Esophagus (tissue), 2 donors: ENCODE results near the gene WWP2. TPM values are rescaled to one million over a fixed set of nuclear protein-coding genes. Genes with fewer than 3 reads are reported as not detected.

ENCODE experiments used
- H3K27ac ChIP-seq, 2 donors: one replicate each; pipeline ENCODE4 v1.5.1; 2013; ENCODE audit warnings: low read depth in 2 of 2, mild to moderate bottlenecking in 2 of 2, inconsistent platforms in 1 of 2, low read length in 1 of 2, moderate library complexity in 1 of 2
- H3K27me3 ChIP-seq, 2 donors: one replicate each; pipeline ENCODE4 v1.6.1; 2013; ENCODE audit warnings: low read length in 2 of 2, control low read depth in 1 of 2, mild to moderate bottlenecking in 1 of 2; ENCODE audit not compliant: insufficient read depth in 2 of 2, control insufficient read depth in 1 of 2
- H3K36me3 ChIP-seq, 2 donors: one replicate each; pipeline ENCODE4 v1.6.1; 2013; ENCODE audit warnings: low read length in 1 of 2; ENCODE audit not compliant: control insufficient read depth in 2 of 2, insufficient read depth in 2 of 2
- H3K4me1 ChIP-seq, 2 donors: one replicate each; pipeline ENCODE4 v1.6.1; 2013; ENCODE audit warnings: low read length in 1 of 2; ENCODE audit not compliant: control insufficient read depth in 2 of 2, insufficient read depth in 2 of 2
- H3K4me3 ChIP-seq, 2 donors: one replicate each; pipeline ENCODE4 v1.5.1; 2013; ENCODE audit warnings: low read length in 2 of 2, mild to moderate bottlenecking in 2 of 2, low read depth in 1 of 2, moderate library complexity in 1 of 2
- H3K9me3 ChIP-seq, 2 donors: one replicate each; pipeline ENCODE4 v1.6.1; 2013; ENCODE audit warnings: mild to moderate bottlenecking in 2 of 2, low read depth in 1 of 2, low read length in 1 of 2, moderate library complexity in 1 of 2; ENCODE audit not compliant: control insufficient read depth in 2 of 2, insufficient read depth in 1 of 2
- WGBS, 2 donors: extraction: QIAGEN DNeasy Blood & Tissue Kit; methylation state at CpG; one replicate each; pipeline ENCODE4 v1.1.7; 2013; 5-methylcytosine and 5-hydroxymethylcytosine counted together
- polyA plus RNA-seq, 2 donors: library from polyadenylated mRNA; stranded (reverse); fragments of 200-250 nt; gene quantifications; one replicate each; pipeline ENCODE4 v1.2.3, GENCODE V29; 2013
- donor health status: healthy with polysubstance abuse.
- donor health status: Bipolar disorder and iron deficiency.

Gene WWP2
- polyA plus RNA-seq, 2 donors = 17.7 to 18.5 TPM

- no peak overlapping the region for H3K4me3 ChIP-seq
- WGBS, 2 donors = 94 to 95% methylated on average over 7 of the region's 7 CpGs
- no peaks in the 10 kb centered on the region for H3K9me3 ChIP-seq
- H3K36me3 ChIP-seq = peaks cover 2 to 10% of the 10 kb centered on the region in 2 donors
- no peaks in the 10 kb centered on the region for H3K4me1 ChIP-seq
- H3K27ac ChIP-seq = no peak overlapping the region
- no peaks in the 10 kb centered on the region for H3K27me3 ChIP-seq
Observed at GRCh38 chr16:69872888-69873287, 110.8 kb downstream of the WWP2 start.

- peaks cover 2 to 8% of the 10 kb centered on the region in 2 donors for H3K36me3 ChIP-seq
- no peaks in the 10 kb centered on the region for H3K4me1 ChIP-seq
- no peaks in the 10 kb centered on the region for H3K27me3 ChIP-seq
- 80 to 97% methylated on average over 3 of the region's 3 CpGs for WGBS, 2 donors
- no peak overlapping the region for H3K4me3 ChIP-seq
- no peaks in the 10 kb centered on the region for H3K9me3 ChIP-seq
- H3K27ac ChIP-seq = no peak overlapping the region
Observed at GRCh38 chr16:69873783-69874182, 111.7 kb downstream of the WWP2 start.

- Histone ChIP-seq H3K27ac (no peak overlapping the region), H3K27me3 (no peaks in the 10 kb centered on the region), H3K4me1 (no peaks in the 10 kb centered on the region), H3K36me3 (peaks cover 2 to 8% of the 10 kb centered on the region in 2 donors), H3K9me3 (no peaks in the 10 kb centered on the region), H3K4me3 (no peak overlapping the region)
- WGBS, 2 donors = 86 to 88% methylated on average over 8 of the region's 8 CpGs
Observed at GRCh38 chr16:69874271-69874670, 112.1 kb downstream of the WWP2 start.

DNA sequence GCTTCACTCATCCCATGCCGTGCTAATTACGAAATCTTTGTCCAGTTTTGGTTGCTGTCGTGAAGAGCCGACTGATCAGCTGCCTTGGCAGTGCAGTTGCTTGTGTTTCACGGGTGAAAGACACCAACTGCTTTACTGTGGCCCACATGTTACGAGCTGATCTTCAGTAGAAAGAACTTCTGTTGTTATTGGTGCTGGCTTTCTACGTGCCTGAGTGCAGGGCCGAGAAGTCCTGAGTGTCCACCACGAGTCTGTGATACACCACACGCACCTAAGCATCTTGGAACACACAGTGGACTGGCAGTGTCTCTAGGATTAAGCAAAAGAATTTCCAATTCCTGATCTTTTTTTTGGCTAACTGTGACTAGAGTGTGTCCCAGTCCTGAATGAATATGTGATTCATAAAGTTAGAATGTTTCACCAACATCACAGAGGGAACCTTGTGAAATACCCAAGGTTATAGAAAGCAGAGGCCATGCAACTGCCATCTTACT lies 118.6 kb downstream of the WWP2 start:
- Histone ChIP-seq H3K4me3 (no peak overlapping the region), H3K27ac (no peak overlapping the region), H3K4me1 (peaks cover 0 to 2% of the 10 kb centered on the region in 2 donors), H3K27me3 (no peaks in the 10 kb centered on the region), H3K9me3 (no peaks in the 10 kb centered on the region), H3K36me3 (peaks cover 0 to 7% of the 10 kb centered on the region in 2 donors)
- 94 to 96% methylated on average over 10 of the region's 10 CpGs for WGBS, 2 donors

DNA sequence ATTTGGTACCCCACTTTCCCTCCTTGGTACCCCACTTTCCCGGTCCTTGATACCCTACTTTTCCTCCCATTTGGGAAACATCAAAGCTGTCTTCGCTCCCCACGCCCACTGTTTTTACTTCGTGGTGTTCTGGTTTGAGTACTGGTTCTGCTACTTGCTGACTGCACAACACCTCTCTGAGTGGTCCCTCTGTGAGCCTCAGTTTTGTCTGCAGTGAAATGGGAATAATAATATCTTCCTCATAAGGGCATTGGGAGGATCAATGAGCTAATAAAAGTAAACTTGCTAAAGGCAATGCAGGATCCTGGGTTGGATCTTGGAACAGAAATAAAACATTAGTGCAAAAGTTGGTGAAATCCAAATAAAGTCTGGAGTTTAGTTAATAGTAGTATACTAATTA lies 119.0 kb downstream of the WWP2 start:
- Histone ChIP-seq H3K4me3 (no peak overlapping the region), H3K27me3 (no peaks in the 10 kb centered on the region), H3K4me1 (peaks cover 0 to 2% of the 10 kb centered on the region in 2 donors), H3K9me3 (no peaks in the 10 kb centered on the region), H3K27ac (no peak overlapping the region), H3K36me3 (peaks cover 0 to 7% of the 10 kb centered on the region in 2 donors)
- 93 to 95% methylated on average over 4 of the region's 4 CpGs for WGBS, 2 donors

DNA sequence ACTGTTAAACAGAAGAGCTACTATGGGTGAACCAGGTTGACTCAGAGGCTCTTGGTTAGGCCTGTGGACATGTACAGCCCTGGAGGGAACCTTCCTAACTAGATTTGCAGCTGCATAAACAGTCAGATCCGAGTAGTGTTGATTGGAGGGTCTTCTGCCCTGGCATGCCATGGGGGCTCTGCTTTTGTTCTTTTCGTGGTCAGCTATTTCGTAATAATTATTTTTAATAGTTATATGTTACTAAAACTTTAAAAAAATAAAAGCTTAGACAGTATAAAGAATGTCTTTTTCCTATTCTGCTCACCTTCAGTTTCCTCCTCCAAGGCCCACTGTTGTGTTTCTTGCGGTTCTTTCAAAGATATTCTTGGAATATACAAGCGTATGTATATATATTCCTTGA lies 121.6 kb downstream of the WWP2 start:
- peaks cover 0 to 2% of the 10 kb centered on the region in 2 donors for H3K4me1 ChIP-seq
- no peaks in the 10 kb centered on the region for H3K9me3 ChIP-seq
- H3K4me3 ChIP-seq = no peak overlapping the region
- H3K27ac ChIP-seq = no peak overlapping the region
- no peaks in the 10 kb centered on the region for H3K27me3 ChIP-seq
- WGBS, 2 donors = 95 to 96% methylated on average over 5 of the region's 5 CpGs
- H3K36me3 ChIP-seq = peaks cover 0 to 12% of the 10 kb centered on the region in 2 donors

DNA sequence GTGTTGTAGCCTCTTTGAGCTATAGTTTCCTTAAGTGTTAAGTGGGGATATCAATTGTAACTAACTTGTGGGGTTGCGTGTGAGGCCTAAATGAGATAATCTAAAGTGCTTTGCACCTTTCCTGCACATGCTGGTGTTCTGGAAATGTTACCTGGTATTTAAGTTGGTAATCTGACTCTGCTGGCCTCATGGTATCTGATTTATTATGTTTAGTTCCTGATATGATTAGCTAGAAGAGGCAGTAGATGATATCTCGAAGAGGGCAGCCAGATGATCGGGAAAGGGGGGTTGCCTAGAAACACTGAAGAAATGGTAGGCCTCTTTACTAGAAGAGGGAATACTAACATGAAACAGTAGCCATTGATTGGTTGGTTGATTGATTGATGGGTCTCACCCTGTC lies 123.6 kb downstream of the WWP2 start:
- H3K27me3 ChIP-seq = no peaks in the 10 kb centered on the region
- no peak overlapping the region for H3K27ac ChIP-seq
- no peak overlapping the region for H3K4me3 ChIP-seq
- peaks cover 0 to 19% of the 10 kb centered on the region in 2 donors for H3K36me3 ChIP-seq
- WGBS, 2 donors = 94 to 100% methylated on average over 3 of the region's 3 CpGs
- H3K9me3 ChIP-seq = no peaks in the 10 kb centered on the region
- H3K4me1 ChIP-seq = peaks cover 0 to 4% of the 10 kb centered on the region in 2 donors

DNA sequence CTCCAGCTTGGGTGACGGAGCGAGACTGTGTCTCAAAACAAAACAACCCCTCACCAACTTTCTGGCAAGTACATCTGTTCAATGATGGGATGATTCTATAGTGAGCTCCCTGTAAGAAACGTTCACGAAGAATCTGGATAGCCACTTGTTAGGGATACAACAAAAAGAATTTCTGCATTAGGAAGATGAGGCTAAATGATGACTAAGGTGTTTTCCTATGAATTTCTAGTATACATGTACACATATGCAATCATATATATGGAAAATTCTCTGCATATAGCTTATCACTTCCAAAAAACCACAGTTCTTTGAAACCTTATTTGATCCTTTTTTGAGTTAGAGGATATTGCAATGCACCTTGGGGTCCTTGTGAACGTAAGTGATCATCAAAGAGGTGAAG lies 124.6 kb downstream of the WWP2 start:
- Histone ChIP-seq H3K4me3 (no peak overlapping the region), H3K9me3 (no peaks in the 10 kb centered on the region), H3K27me3 (no peaks in the 10 kb centered on the region), H3K4me1 (peaks cover 0 to 4% of the 10 kb centered on the region in 2 donors), H3K27ac (no peak overlapping the region), H3K36me3 (peaks cover 0 to 17% of the 10 kb centered on the region in 2 donors)
- 96 to 98% methylated on average over 5 of the region's 5 CpGs for WGBS, 2 donors

DNA sequence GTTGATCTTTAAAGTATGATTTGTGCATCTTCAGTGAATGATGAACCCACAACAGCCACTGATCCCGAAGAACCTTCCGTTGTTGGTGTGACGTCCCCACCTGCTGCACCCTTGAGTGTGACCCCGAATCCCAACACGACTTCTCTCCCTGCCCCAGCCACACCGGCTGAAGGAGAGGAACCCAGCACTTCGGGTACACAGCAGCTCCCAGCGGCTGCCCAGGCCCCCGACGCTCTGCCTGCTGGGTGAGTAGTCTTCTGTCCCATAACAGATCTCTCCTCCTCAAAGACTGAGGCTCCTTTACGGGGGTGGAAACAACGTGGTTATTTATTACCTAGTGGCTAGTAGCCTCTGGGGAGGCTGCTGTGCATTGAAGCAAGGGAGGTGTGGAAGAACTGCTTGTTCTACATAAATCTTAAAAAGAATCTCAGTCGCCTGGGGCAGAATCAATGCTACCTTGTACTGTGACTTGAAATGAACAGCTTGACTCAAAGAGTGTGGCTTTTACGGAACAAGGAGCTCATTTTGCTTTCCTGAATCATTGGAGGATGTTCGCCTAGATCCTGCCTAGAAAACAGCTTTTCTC lies 126.0 kb downstream of the WWP2 start:
- H3K27me3 ChIP-seq = no peaks in the 10 kb centered on the region
- no peaks in the 10 kb centered on the region for H3K9me3 ChIP-seq
- H3K27ac ChIP-seq = no peak overlapping the region
- H3K4me3 ChIP-seq = no peak overlapping the region
- peaks cover 0 to 2% of the 10 kb centered on the region in 2 donors for H3K4me1 ChIP-seq
- WGBS, 2 donors = 90 to 93% methylated on average over 15 of the region's 15 CpGs
- H3K36me3 ChIP-seq = peaks cover 0 to 12% of the 10 kb centered on the region in 2 donors

DNA sequence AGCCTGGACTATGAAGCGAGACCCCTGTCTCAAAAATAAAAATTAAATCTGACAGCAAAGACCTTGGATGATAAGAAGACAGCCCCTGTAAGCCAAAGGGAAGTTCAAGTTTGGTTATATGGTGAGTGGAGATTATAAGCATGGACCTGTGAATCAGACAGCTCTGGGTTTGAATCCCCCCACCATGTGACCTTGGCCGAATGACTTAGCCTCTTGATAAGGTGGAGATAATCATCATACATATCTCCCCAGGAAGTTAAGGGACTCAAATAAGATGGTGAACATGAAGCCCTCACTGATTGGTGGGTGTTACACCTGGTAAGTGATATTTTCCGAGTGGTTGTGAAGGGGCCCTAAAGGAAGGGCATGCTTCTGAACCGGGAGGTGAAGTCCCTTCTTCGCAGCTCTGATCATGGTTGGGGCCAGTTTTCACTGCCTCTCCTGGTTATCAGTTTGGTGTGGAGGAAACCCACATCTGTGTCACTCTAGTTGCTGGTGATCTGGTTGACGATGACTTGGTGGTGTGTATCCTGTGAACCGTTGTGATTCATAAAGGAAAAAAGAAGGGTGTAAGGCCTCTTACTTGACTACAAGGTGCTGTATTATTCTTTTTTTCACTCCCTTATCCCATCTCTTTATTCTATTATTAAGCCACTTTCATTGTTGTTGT lies 127.3 kb downstream of the WWP2 start:
- Histone ChIP-seq H3K27me3 (no peaks in the 10 kb centered on the region), H3K4me1 (peaks cover 0 to 2% of the 10 kb centered on the region in 2 donors), H3K9me3 (no peaks in the 10 kb centered on the region), H3K4me3 (no peak overlapping the region), H3K27ac (no peak overlapping the region), H3K36me3 (peaks cover 0 to 12% of the 10 kb centered on the region in 2 donors)
- WGBS, 2 donors = 89 to 92% methylated on average over 7 of the region's 7 CpGs
